Transverse colon (tissue), 3 donors: ENCODE results near the gene SCLT1.

ENCODE experiments used
- CTCF ChIP-seq, 5 experiments: fragments of 200-600 bp in 3 of 5; fragments of 450-650 bp in 2 of 5; sonication (generic) in 3 of 5; IDR thresholded peaks; 1 replicate in 2 of 5; 2 replicates in 3 of 5; pipeline ENCODE4 v1.5.1; 2016 to 2017; ENCODE audit warnings: antibody characterized with exemption in 5 of 5, inconsistent platforms in 3 of 5, mild to moderate bottlenecking in 2 of 5, moderate library complexity in 1 of 5
- POLR2A ChIP-seq: fragments of 450-650 bp; IDR thresholded peaks from one replicate; pipeline ENCODE4 v1.6.1; 2016; ENCODE audit warnings: antibody characterized with exemption, mild to moderate bottlenecking, moderate library complexity

- no peak for TF ChIP-seq POLR2A
- no peak for TF ChIP-seq CTCF (IDR thresholded peaks at IDR 0.05)
Measured at GRCh38 chr4:128908735-128909134, 184.6 kb downstream of the SCLT1 start.
